Activated gamma-delta T cell treated with Interleukin-2 at 50 U/mL for 16 hours (primary cell): Measurements from ENCODE around the gene TOMM40.
A peak's percentile ranks its signal among the peaks of the same experiment; 100 is the strongest.

Source experiments
- DNase-seq: peaks from one replicate; pipeline ENCODE4 v3.0.0-alpha.2; 2020

The TOMM40 gene

GRCh38 chr19:44931541-44931940 is 40.5 kb downstream of the TOMM40 start:
- DNase-seq, result no peak

- DNase-seq, result no peak
Observed at GRCh38 chr19:44939668-44940067, 48.6 kb downstream of the TOMM40 start.

GRCh38 chr19:44942067-44942571 is 51.1 kb downstream of the TOMM40 start, which contains the start of gene APOC4:
TSS of gene APOC4 (plus strand) at chr19:44942237. CDS start at chr19:44942278, 41 bp downstream.
- DNase-seq, result no peak

GRCh38 chr19:44943801-44944249 is 52.8 kb downstream of the TOMM40 start:
- DNase-seq, result no peak

GRCh38 chr19:44947041-44947581 is 56.1 kb downstream of the TOMM40 start:
- DNase-seq, result no peak

GRCh38 chr19:44948237-44948636 is 57.2 kb downstream of the TOMM40 start:
- no peak for DNase-seq

- no peak for DNase-seq
Observed at GRCh38 chr19:44948763-44949374, 57.8 kb downstream of the TOMM40 start.

GRCh38 chr19:44949550-44949949 is 58.5 kb downstream of the TOMM40 start:
- DNase-seq, result no peak

- peak; percentile 62 for DNase-seq
Observed at GRCh38 chr19:44951179-44952159, 60.4 kb downstream of the TOMM40 start.
